Keratinocyte (primary cell): ENCODE measurements around the gene AGMAT. TPM values are rescaled to one million over a fixed set of nuclear protein-coding genes. Genes with fewer than 3 reads are reported as not detected.

Source experiments
- DNase-seq: peaks from one replicate; pipeline ENCODE4 v3.0.0-alpha.2; 2011; ENCODE audit warnings: low read depth, missing footprints, low spot score
- FAIRE-seq: peaks from 2 replicates; lab custom pipeline; 2011; peaks lifted over from hg19 to GRCh38; lab: Jason Lieb, UNC
- H2AFZ ChIP-seq: 2 replicates; pipeline ENCODE4 v1.6.0; 2012; ENCODE audit warnings: low read length, control low read depth, inconsistent platforms; ENCODE audit not compliant: control insufficient read depth
- H3K27ac ChIP-seq: 2 replicates; pipeline ENCODE4 v1.5.1; 2011; ENCODE audit warnings: low read length; ENCODE audit not compliant: control insufficient read depth, insufficient read depth
- H3K27me3 ChIP-seq: 3 replicates; pipeline ENCODE4 v1.6.0; 2011; ENCODE audit warnings: low read length; ENCODE audit not compliant: control insufficient read depth, insufficient read depth; ENCODE audit errors: extremely low read depth
- H3K36me3 ChIP-seq, 2 experiments: 2 replicates in 1 of 2; 3 replicates in 1 of 2; pipeline ENCODE4 v1.5.1; 2011; ENCODE audit warnings: low read length in 2 of 2, mild to moderate bottlenecking in 1 of 2; ENCODE audit not compliant: control insufficient read depth in 2 of 2, insufficient read depth in 2 of 2; ENCODE audit errors: extremely low read depth in 1 of 2
- H3K4me1 ChIP-seq: 3 replicates; pipeline ENCODE4 v1.5.1; 2011; ENCODE audit warnings: low read length; ENCODE audit not compliant: control insufficient read depth, insufficient read depth; ENCODE audit errors: extremely low read depth
- H3K4me2 ChIP-seq: 3 replicates; pipeline ENCODE4 v1.6.0; 2011; ENCODE audit warnings: low read depth, low read length; ENCODE audit not compliant: control insufficient read depth, insufficient read depth; ENCODE audit errors: extremely low read depth
- H3K4me3 ChIP-seq, 3 experiments: fragments of 200-600 bp in 1 of 3; sonication (generic) in 1 of 3; 2 replicates in 2 of 3; 3 replicates in 1 of 3; pipeline ENCODE4 v1.5.1; 2011 to 2016; ENCODE audit warnings: low read length in 3 of 3, mild to moderate bottlenecking in 3 of 3, control low read depth in 2 of 3, inconsistent platforms in 1 of 3, low read depth in 1 of 3, mixed read lengths in 1 of 3, mixed run types in 1 of 3, moderate library complexity in 1 of 3; ENCODE audit not compliant: control insufficient read depth in 2 of 3, insufficient read depth in 2 of 3; ENCODE audit errors: extremely low read depth in 1 of 3
- H3K79me2 ChIP-seq: 2 replicates; pipeline ENCODE4 v1.6.0; 2012; ENCODE audit warnings: low read length; ENCODE audit not compliant: control insufficient read depth, insufficient read depth
- H3K9ac ChIP-seq: 3 replicates; pipeline ENCODE4 v1.6.0; 2011; ENCODE audit warnings: low read length; ENCODE audit not compliant: control insufficient read depth, insufficient read depth; ENCODE audit errors: extremely low read depth
- H3K9me1 ChIP-seq: 3 replicates; pipeline ENCODE4 v1.6.0; 2011; ENCODE audit warnings: low read length; ENCODE audit not compliant: control insufficient read depth, insufficient read depth; ENCODE audit errors: extremely low read depth
- H3K9me3 ChIP-seq: 2 replicates; pipeline ENCODE4 v1.5.1; 2012; ENCODE audit warnings: low read depth, low read length; ENCODE audit not compliant: control insufficient read depth
- H4K20me1 ChIP-seq: 3 replicates; pipeline ENCODE4 v1.6.0; 2011; ENCODE audit warnings: low read length; ENCODE audit not compliant: control insufficient read depth, insufficient read depth; ENCODE audit errors: extremely low read depth
- CTCF ChIP-seq, 3 experiments: IDR thresholded peaks in 1 of 3; conservative IDR thresholded peaks in 1 of 3; optimal IDR thresholded peaks in 1 of 3; 2 replicates in 2 of 3; 3 replicates in 1 of 3; pipeline versions ENCODE3 to v1.5.1; 2011; ENCODE audit warnings: low read length in 3 of 3, mild to moderate bottlenecking in 3 of 3, moderate library complexity in 2 of 3, control low read depth in 1 of 3, inconsistent platforms in 1 of 3; ENCODE audit not compliant: insufficient read depth in 2 of 3; ENCODE audit errors: extremely low read depth in 1 of 3
- EZH2 ChIP-seq: IDR thresholded peaks from one replicate; pipeline ENCODE4 v1.6.1; 2012; ENCODE audit warnings: inconsistent platforms, mild to moderate bottlenecking, low read length, moderate library complexity
- dilution Hi-C: fragments of 300-500 bp; cut with MboI; formaldehyde crosslinking; loops from one replicate; pipeline ENCODE4 v1.7.0; 2020; ENCODE audit warnings: low sequenced_read_pairs; ENCODE audit not compliant: extremely low pct_ligation_motif_present
- polyA plus RNA-seq, 5 experiments: library from polyadenylated mRNA; depleted of rRNA in 3 of 5; stranded (reverse) in 3 of 5; stranded (forward) in 1 of 5; unstranded in 1 of 5; fragments of >200 nt; gene quantifications; 1 replicate in 1 of 5; 2 replicates in 3 of 5; 3 replicates in 1 of 5; pipeline versions ENCODE4 v1.2.1 to v1.2.3, GENCODE V29; 2011 to 2012; ENCODE audit warnings: missing spikeins in 2 of 5, low read depth in 1 of 5, low replicate concordance in 1 of 5

Gene AGMAT
- polyA plus RNA-seq, 1 donor (not counting 4 experiments of a cell fraction or from before 2014, with no cell fraction given): 0.21 TPM

GRCh38 chr1:15543251-15543588, 41.6 kb downstream of the AGMAT start:
- Histone ChIP-seq H3K79me2 (no peaks in the 10 kb centered on the region), H3K9me3 (no peaks in the 10 kb centered on the region), H3K27ac (no peak overlapping the region), H3K4me1 (no peaks in the 10 kb centered on the region), H4K20me1 (no peaks in the 10 kb centered on the region), H3K36me3 (peaks cover 24 to 25% of the 10 kb centered on the region in 2 experiments), H3K4me3 (no peak overlapping the region), H3K9me1 (no peaks in the 10 kb centered on the region), H3K9ac (no peak overlapping the region), H3K27me3 (no peaks in the 10 kb centered on the region), H2AFZ (no peak overlapping the region), H3K4me2 (no peak overlapping the region)
- FAIRE-seq (no peak), DNase-seq (no peak)
- dilution Hi-C loops: no loop called here
- TF ChIP-seq EZH2 (no peak), CTCF (optimal IDR thresholded peaks at IDR 0.05 in 1 of 3, IDR thresholded peaks at IDR 0.05 in 1 of 3, conservative IDR thresholded peaks at IDR 0.05 in 1 of 3; ENCODE audit: extremely low read depth in 1 of 3, insufficient read depth in 2 of 3, low read length in 3 of 3) (no peak)

- Histone ChIP-seq H3K36me3 (peaks cover 21% of the 10 kb centered on the region in 2 experiments), H3K79me2 (no peaks in the 10 kb centered on the region)
Observed at GRCh38 chr1:15542388-15543250, 42.2 kb downstream of the AGMAT start.

More at GRCh38 chr1:15542388-15543250, 42.2 kb downstream of the AGMAT start:
- Histone ChIP-seq H3K27me3 (no peaks in the 10 kb centered on the region), H3K9me3 (no peaks in the 10 kb centered on the region), H3K4me3 (no peak overlapping the region), H2AFZ (no peak overlapping the region), H3K27ac (no peak overlapping the region), H3K9me1 (no peaks in the 10 kb centered on the region), H3K4me2 (no peak overlapping the region), H4K20me1 (no peaks in the 10 kb centered on the region), H3K9ac (no peak overlapping the region), H3K4me1 (no peaks in the 10 kb centered on the region)
- DNase-seq (no peak), FAIRE-seq (no peak)
- TF ChIP-seq EZH2 (no peak), CTCF (optimal IDR thresholded peaks at IDR 0.05 in 1 of 3, IDR thresholded peaks at IDR 0.05 in 1 of 3, conservative IDR thresholded peaks at IDR 0.05 in 1 of 3; ENCODE audit: extremely low read depth in 1 of 3, insufficient read depth in 2 of 3, low read length in 3 of 3) (no peak)
- dilution Hi-C loops: no loop called here
